GM12864 (cell line): ENCODE results near the gene PARM1.

Experiments
- DNase-seq: peaks from one replicate; pipeline ENCODE4 v3.0.0-alpha.2; 2011; ENCODE audit warnings: low read depth
- H3K4me3 ChIP-seq: 2 replicates; pipeline ENCODE4 v1.5.1; 2011; ENCODE audit warnings: mild to moderate bottlenecking, low read depth, low read length, control low read depth
- CTCF ChIP-seq: IDR thresholded peaks from 2 replicates; pipeline ENCODE4 v1.5.1; 2011; ENCODE audit warnings: low read depth, mild to moderate bottlenecking, moderate library complexity, low read length, control low read depth, inconsistent platforms; ENCODE audit errors: missing control alignments

Gene PARM1

GRCh38 chr4:74932832-74933561, at the start of gene PARM1:
Gene PARM1 (plus strand): TSS chr4:74933116. CDS start chr4:74933328, 212 bp downstream.
- DNase-seq, result peak; percentile 46
- H3K4me3 ChIP-seq, result peak within 1 kb of the TSS; percentile 61
- TF ChIP-seq CTCF, result peak; percentile 66

GRCh38 chr4:74884266-74884665, 48.6 kb upstream of the PARM1 start:
- H3K4me3 ChIP-seq, result no peak overlapping the region
- TF ChIP-seq CTCF, result no peak
- no peak for DNase-seq

GRCh38 chr4:74886484-74886883, 46.4 kb upstream of the PARM1 start:
- no peak overlapping the region for H3K4me3 ChIP-seq
- DNase-seq, result no peak
- no peak for TF ChIP-seq CTCF

- TF ChIP-seq CTCF, result no peak
- no peak overlapping the region for H3K4me3 ChIP-seq
- no peak for DNase-seq
Observed at GRCh38 chr4:74890341-74890740, 42.6 kb upstream of the PARM1 start.

- DNase-seq, result no peak
- no peak overlapping the region for H3K4me3 ChIP-seq
- no peak for TF ChIP-seq CTCF
Observed at GRCh38 chr4:74891037-74891436, 41.9 kb upstream of the PARM1 start.

GRCh38 chr4:74893171-74893570, 39.7 kb upstream of the PARM1 start:
- H3K4me3 ChIP-seq, result no peak overlapping the region
- no peak for DNase-seq
- no peak for TF ChIP-seq CTCF

- DNase-seq, result no peak
- H3K4me3 ChIP-seq, result no peak overlapping the region
- no peak for TF ChIP-seq CTCF
Observed at GRCh38 chr4:74896595-74896994, 36.3 kb upstream of the PARM1 start.
